SJCRH30 (cell line): ENCODE measurements around the gene LRRC71. TPM values are rescaled to one million over a fixed set of nuclear protein-coding genes. Genes with fewer than 3 reads are reported as not detected.

Experiments used
- DNase-seq, 2 experiments: peaks; one replicate each; pipeline ENCODE4 v3.0.0-alpha.2; 2015 to 2020
- H3K27ac ChIP-seq: fragments of 250-450 bp; sonication (Bioruptor Pico); 2 replicates; pipeline ENCODE4 v1.5.1; 2020; ENCODE audit warnings: mild to moderate bottlenecking, moderate library complexity
- H3K27me3 ChIP-seq: fragments of 250-450 bp; sonication (Bioruptor Pico); 2 replicates; pipeline ENCODE4 v1.5.1; 2020; ENCODE audit warnings: mild to moderate bottlenecking, moderate library complexity
- H3K36me3 ChIP-seq: fragments of 250-450 bp; sonication (Bioruptor Pico); 2 replicates; pipeline ENCODE4 v1.5.1; 2020; ENCODE audit warnings: mild to moderate bottlenecking, moderate library complexity
- H3K4me1 ChIP-seq: fragments of 250-450 bp; sonication (Bioruptor Pico); 2 replicates; pipeline ENCODE4 v1.5.1; 2020; ENCODE audit warnings: mild to moderate bottlenecking, moderate library complexity
- H3K4me3 ChIP-seq: fragments of 250-450 bp; sonication (Bioruptor Pico); 2 replicates; pipeline ENCODE4 v1.5.1; 2020; ENCODE audit warnings: mild to moderate bottlenecking, moderate library complexity
- H3K9me3 ChIP-seq: fragments of 250-450 bp; sonication (Bioruptor Pico); replicated peaks from 2 replicates; pipeline ENCODE4 v1.5.1; 2020; ENCODE audit warnings: mild to moderate bottlenecking, moderate library complexity
- total RNA-seq: library from RNA; depleted of rRNA; stranded (reverse); fragments of >200 nt; shearing (Covaris generic); gene quantifications from 2 replicates; pipeline ENCODE4 v1.2.3, GENCODE V29; 2014

Gene LRRC71
- total RNA-seq, 1 experiment from 2014 or later = not detected

- Histone ChIP-seq H3K36me3 (no peaks in the 10 kb centered on the region), H3K27me3 (no peaks in the 10 kb centered on the region)
These were observed 14.1 kb upstream of the LRRC71 start for GRCh38 chr1:156906206-156906906.

GRCh38 chr1:156908541-156908940 is 11.9 kb upstream of the LRRC71 start:
- Histone ChIP-seq H3K4me3 (no peak overlapping the region), H3K36me3 (no peaks in the 10 kb centered on the region), H3K9me3 (no peaks in the 10 kb centered on the region), H3K4me1 (no peaks in the 10 kb centered on the region), H3K27ac (no peak overlapping the region), H3K27me3 (no peaks in the 10 kb centered on the region)
- no peak for DNase-seq

More at GRCh38 chr1:156906206-156906906, 14.1 kb upstream of the LRRC71 start:
- DNase-seq = no peak
- Histone ChIP-seq H3K4me1 (no peaks in the 10 kb centered on the region), H3K4me3 (no peak overlapping the region), H3K27ac (no peak overlapping the region), H3K9me3 (no peaks in the 10 kb centered on the region)

GRCh38 chr1:156908955-156909354 is 11.5 kb upstream of the LRRC71 start:
- no peak overlapping the region for H3K4me3 ChIP-seq
- no peaks in the 10 kb centered on the region for H3K36me3 ChIP-seq
- no peaks in the 10 kb centered on the region for H3K9me3 ChIP-seq
- no peak overlapping the region for H3K27ac ChIP-seq
- no peaks in the 10 kb centered on the region for H3K4me1 ChIP-seq
- H3K27me3 ChIP-seq = 0 out of 2 replicates have a peak, but pooled peaks cover 2% of the 10 kb centered on the region
- no peak for DNase-seq

GRCh38 chr1:156909671-156910070 is 10.8 kb upstream of the LRRC71 start:
- no peak for DNase-seq
- Histone ChIP-seq H3K27ac (no peak overlapping the region), H3K9me3 (no peaks in the 10 kb centered on the region), H3K36me3 (no peaks in the 10 kb centered on the region), H3K4me1 (no peaks in the 10 kb centered on the region), H3K27me3 (0 out of 2 replicates have a peak, but pooled peaks cover 5% of the 10 kb centered on the region), H3K4me3 (no peak overlapping the region)

GRCh38 chr1:156910309-156910782 is 10.1 kb upstream of the LRRC71 start:
- no peak overlapping the region for H3K27ac ChIP-seq
- H3K36me3 ChIP-seq = no peaks in the 10 kb centered on the region
- H3K4me1 ChIP-seq = no peaks in the 10 kb centered on the region
- no peak overlapping the region for H3K4me3 ChIP-seq
- H3K9me3 ChIP-seq = no peaks in the 10 kb centered on the region
- DNase-seq = peak; percentile 43 to 59
- H3K27me3 ChIP-seq = 0 out of 2 replicates have a peak, but pooled peaks cover 5% of the 10 kb centered on the region

GRCh38 chr1:156911577-156912298 is 8.7 kb upstream of the LRRC71 start:
- H3K27ac ChIP-seq = no peak overlapping the region

GRCh38 chr1:156912310-156912709 is 8.1 kb upstream of the LRRC71 start:
- DNase-seq = no peak
- H3K27ac ChIP-seq = no peak overlapping the region
- H3K36me3 ChIP-seq = no peaks in the 10 kb centered on the region
- no peaks in the 10 kb centered on the region for H3K9me3 ChIP-seq
- H3K4me1 ChIP-seq = no peaks in the 10 kb centered on the region
- 0 out of 2 replicates have a peak, but pooled peaks cover 5% of the 10 kb centered on the region for H3K27me3 ChIP-seq
- H3K4me3 ChIP-seq = no peak overlapping the region

More at GRCh38 chr1:156911577-156912298, 8.7 kb upstream of the LRRC71 start:
- H3K36me3 ChIP-seq = no peaks in the 10 kb centered on the region
- no peak for DNase-seq
- 0 out of 2 replicates have a peak, but pooled peaks cover 5% of the 10 kb centered on the region for H3K27me3 ChIP-seq
- no peaks in the 10 kb centered on the region for H3K4me1 ChIP-seq
- no peaks in the 10 kb centered on the region for H3K9me3 ChIP-seq
- H3K4me3 ChIP-seq = no peak overlapping the region

- H3K4me1 ChIP-seq = no peaks in the 10 kb centered on the region
- no peak overlapping the region for H3K27ac ChIP-seq
- H3K9me3 ChIP-seq = no peaks in the 10 kb centered on the region
- H3K27me3 ChIP-seq = 0 out of 2 replicates have a peak, but pooled peaks cover 5% of the 10 kb centered on the region
- no peak for DNase-seq
- no peak overlapping the region for H3K4me3 ChIP-seq
- no peaks in the 10 kb centered on the region for H3K36me3 ChIP-seq
These were observed 7.3 kb upstream of the LRRC71 start for GRCh38 chr1:156912861-156913808.

GRCh38 chr1:156913809-156914387 is 6.5 kb upstream of the LRRC71 start:
- no peaks in the 10 kb centered on the region for H3K4me1 ChIP-seq
- no peak overlapping the region for H3K4me3 ChIP-seq
- no peak overlapping the region for H3K27ac ChIP-seq
- 0 out of 2 replicates have a peak, but pooled peaks cover 5% of the 10 kb centered on the region for H3K27me3 ChIP-seq
- no peaks in the 10 kb centered on the region for H3K9me3 ChIP-seq
- no peak for DNase-seq
- no peaks in the 10 kb centered on the region for H3K36me3 ChIP-seq

- H3K27ac ChIP-seq = no peak overlapping the region
- 0 out of 2 replicates have a peak, but pooled peaks cover 5% of the 10 kb centered on the region for H3K27me3 ChIP-seq
- no peaks in the 10 kb centered on the region for H3K36me3 ChIP-seq
- no peaks in the 10 kb centered on the region for H3K9me3 ChIP-seq
- DNase-seq = no peak
- H3K4me1 ChIP-seq = no peaks in the 10 kb centered on the region
- no peak overlapping the region for H3K4me3 ChIP-seq
These were observed 6.0 kb upstream of the LRRC71 start for GRCh38 chr1:156914440-156914856.

- H3K27ac ChIP-seq = no peak overlapping the region
- no peak for DNase-seq
- H3K4me1 ChIP-seq = peaks cover 6% of the 10 kb centered on the region
- no peak overlapping the region for H3K4me3 ChIP-seq
- H3K27me3 ChIP-seq = peaks cover 3% of the 10 kb centered on the region; the same call in 1 of the 2 replicates
- H3K36me3 ChIP-seq = no peaks in the 10 kb centered on the region
- no peaks in the 10 kb centered on the region for H3K9me3 ChIP-seq
These were observed 659 bp downstream of the LRRC71 start for GRCh38 chr1:156921053-156921529.

- DNase-seq = no peak
- Histone ChIP-seq H3K4me1 (peaks cover 6% of the 10 kb centered on the region), H3K36me3 (no peaks in the 10 kb centered on the region), H3K9me3 (no peaks in the 10 kb centered on the region), H3K4me3 (no peak overlapping the region), H3K27me3 (peaks cover 6% of the 10 kb centered on the region), H3K27ac (no peak overlapping the region)
These were observed 2.7 kb downstream of the LRRC71 start for GRCh38 chr1:156922986-156923669.

- Histone ChIP-seq H3K27ac (no peak overlapping the region), H3K4me3 (no peak overlapping the region), H3K9me3 (no peaks in the 10 kb centered on the region), H3K27me3 (peaks cover 6% of the 10 kb centered on the region), H3K4me1 (peaks cover 6% of the 10 kb centered on the region), H3K36me3 (no peaks in the 10 kb centered on the region)
- no peak for DNase-seq
These were observed 3.4 kb downstream of the LRRC71 start for GRCh38 chr1:156923670-156924477.
